GM18951 (cell line): ENCODE measurements around the gene ASIC3.
A peak's percentile ranks its signal among the peaks of the same experiment; 100 is the strongest.

Experiments used
- POLR2A ChIP-seq: IDR thresholded peaks from 4 replicates; pipeline ENCODE4 v1.6.1; 2011; ENCODE audit warnings: mild to moderate bottlenecking; ENCODE audit not compliant: insufficient read length, insufficient read depth; ENCODE audit errors: extremely low read depth
- in situ Hi-C: fragments of 300-500 bp; cut with MboI; formaldehyde crosslinking; loops from one replicate; pipeline ENCODE4 v1.12.0; 2022; ENCODE audit warnings: low sequenced_read_pairs, mixed read lengths, inconsistent platforms; ENCODE audit not compliant: unreplicated experiment

Gene ASIC3

DNA sequence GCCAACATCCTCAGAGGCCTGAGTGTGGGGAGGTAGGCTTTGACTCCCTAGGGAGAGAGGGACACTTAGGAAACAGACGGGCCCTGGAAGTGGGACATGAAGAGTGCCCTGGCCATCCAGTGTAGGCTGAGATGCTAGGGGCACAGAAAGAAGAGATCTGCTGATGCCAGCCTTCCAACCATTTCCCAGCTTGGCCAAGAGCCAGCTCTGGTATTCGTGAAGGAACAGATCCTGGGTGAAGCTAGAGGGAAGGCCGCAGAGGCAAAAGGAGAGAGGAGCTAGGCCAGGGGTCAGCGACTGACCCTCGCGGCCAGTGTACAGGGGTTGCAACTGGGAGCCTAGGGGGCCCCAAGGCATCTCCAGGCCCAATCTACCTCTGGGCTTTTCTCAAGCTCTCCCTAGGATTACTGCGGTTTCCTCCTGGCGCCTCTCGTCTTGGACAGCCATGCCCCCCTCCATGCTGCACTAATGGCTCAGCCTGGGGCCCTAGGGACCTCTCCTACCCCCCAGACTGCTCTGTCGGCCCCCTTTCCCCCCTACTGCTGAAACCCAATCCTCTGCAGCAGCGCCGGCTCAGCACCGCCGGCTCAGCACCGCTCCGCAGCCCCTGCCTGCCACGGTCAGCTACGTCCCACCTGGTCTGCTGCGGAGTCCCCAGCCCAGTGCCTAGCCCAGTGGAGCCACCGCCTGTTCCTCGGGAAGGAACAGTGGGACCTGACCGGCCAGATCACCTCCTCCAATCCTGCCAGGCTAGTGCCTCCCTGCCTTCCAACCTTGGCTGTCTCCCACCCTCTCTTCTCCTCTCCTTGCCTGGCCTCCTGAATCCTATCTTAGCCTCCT lies at the start of gene ASIC3:
Gene ASIC3, plus strand, starts transcription at position 556 of the 840 bp plus-strand sequence. CDS start 355 bp downstream, outside the sequence.
- no peak for TF ChIP-seq POLR2A
- in situ Hi-C loops: no loop called here

DNA sequence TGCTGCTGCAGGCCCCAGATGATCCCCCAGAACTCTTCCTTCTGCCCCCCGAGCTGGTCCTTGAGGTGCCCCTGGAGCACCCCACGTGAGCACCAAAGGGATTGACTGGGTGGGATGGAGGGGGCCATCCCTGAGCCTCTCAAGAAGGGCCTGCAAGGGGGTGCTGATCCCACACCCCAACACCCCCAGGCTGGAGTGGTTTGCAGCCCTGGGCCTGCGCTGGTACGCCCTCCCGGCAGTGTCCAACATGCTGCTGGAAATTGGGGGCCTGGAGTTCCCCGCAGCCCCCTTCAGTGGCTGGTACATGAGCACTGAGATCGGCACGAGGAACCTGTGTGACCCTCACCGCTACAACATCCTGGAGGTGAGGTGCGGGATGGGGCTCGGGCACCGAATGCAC lies 49.3 kb upstream of the ASIC3 start:
- in situ Hi-C loops: no loop called here
- no peak for TF ChIP-seq POLR2A

DNA sequence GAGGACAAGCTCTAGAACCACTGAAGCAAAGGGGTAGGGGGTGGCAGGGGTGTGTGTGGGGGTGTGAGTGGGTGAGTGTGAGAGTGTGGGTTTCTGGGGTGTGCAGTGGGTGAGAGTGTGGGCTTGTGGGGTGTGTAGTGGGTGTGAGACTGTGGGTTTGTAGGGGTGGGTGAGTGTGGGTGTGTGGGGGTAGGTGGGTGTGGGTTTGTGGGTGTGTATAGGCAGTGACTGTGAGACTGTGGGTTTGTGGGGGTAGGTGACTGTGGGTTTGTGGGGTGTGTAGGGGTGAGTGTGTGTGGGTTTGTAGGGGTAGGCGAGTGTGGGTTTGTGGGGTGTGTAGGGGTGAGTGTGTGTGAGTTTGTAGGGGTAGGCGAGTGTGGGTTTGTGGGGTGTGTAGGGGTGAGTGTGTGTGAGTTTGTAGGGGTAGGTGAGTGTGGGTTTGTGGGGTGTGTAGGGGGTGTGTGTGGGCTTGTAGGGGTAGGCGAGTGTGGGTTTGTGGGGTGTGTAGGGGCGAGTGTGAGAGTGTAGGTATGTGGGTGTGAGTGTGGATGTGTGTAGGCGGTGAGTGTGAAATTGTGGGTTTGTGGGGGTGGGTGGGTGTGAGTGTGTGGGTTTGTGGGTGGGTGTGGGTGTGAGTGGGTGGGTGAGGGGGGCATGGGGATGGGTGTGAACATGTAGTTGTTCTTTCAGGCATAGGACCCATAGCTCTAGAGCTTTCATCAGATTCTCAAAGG lies 48.7 kb upstream of the ASIC3 start:
- in situ Hi-C loops: no loop called here
- TF ChIP-seq POLR2A: no peak

DNA sequence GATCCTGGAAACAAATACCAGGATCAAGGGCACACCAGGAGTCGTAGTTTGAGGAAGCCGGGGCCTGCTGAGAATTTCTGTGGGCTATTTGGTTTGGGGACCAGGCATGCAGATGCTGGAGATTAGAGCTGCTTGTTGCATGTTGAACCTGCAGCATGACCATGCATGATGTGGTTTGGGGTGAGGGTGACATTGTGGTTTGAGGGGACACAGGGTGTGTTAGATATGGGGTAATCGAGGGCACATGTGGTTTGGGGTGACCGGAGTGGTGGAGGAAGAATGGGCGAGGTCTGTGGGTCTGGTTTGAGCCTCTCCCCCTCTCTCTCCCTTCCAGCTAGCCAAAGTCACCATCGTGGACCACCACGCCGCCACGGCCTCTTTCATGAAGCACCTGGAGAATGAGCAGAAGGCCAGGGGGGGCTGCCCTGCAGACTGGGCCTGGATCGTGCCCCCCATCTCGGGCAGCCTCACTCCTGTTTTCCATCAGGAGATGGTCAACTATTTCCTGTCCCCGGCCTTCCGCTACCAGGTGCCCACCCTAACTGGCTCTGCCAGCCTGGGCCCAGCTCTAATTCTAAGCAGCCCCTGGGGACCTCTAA lies 47.3 kb upstream of the ASIC3 start:
- in situ Hi-C loops: no loop called here
- TF ChIP-seq POLR2A: no peak

DNA sequence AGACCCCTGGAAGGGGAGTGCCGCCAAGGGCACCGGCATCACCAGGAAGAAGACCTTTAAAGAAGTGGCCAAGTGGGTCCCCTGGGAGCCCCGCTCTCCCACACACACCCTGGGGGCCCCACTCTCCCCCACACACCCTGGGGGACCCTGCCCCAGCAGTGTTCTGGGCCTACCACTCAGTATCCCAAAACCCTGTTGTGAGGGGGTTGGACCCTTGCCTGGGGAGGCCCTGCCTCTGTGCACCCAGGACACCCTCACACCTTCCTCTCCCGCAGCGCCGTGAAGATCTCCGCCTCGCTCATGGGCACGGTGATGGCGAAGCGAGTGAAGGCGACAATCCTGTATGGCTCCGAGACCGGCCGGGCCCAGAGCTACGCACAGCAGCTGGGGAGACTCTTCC lies 46.8 kb upstream of the ASIC3 start:
- TF ChIP-seq POLR2A: no peak
- in situ Hi-C loops: no loop called here

DNA sequence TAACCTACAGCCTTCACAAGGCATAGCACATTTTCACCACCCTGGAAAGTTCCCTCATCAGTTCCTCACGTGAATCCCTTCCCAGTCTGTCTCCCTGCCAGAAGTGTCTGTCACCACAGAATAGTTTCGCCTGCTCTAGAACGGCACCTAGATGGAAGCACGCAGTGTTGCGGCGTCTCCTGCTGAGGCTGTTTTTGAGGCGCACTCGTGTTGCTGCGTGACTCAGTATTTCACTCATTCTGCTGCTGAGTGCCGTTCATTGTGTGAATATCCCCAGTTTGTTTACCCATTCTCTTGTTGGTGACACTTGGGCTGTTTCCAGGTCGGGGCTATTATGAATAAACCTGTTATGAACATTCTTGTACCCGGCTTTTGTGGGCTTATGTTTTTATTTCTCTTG lies 44.8 kb upstream of the ASIC3 start:
- no peak for TF ChIP-seq POLR2A
- in situ Hi-C loops: no loop called here

DNA sequence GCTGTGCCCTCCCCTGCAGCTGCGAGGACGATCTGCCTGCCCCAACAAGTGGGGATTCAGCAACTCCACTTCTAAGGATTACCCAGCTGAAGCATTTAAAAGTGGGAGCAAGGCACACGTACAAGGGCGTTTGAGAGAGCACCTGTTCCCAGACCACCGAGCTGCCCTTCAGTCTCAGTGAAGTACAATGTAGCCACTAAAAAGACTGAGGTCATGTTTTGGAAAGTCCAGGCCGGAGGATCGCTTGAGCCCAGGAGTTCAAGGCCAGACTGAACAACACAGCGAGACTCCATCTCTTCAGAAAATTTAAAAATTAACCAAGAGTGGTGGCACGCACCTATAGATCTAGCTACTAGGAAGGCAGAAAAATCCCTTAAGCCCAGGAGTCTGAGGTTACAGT lies 42.8 kb upstream of the ASIC3 start:
- no peak for TF ChIP-seq POLR2A
- in situ Hi-C loops: no loop called here

DNA sequence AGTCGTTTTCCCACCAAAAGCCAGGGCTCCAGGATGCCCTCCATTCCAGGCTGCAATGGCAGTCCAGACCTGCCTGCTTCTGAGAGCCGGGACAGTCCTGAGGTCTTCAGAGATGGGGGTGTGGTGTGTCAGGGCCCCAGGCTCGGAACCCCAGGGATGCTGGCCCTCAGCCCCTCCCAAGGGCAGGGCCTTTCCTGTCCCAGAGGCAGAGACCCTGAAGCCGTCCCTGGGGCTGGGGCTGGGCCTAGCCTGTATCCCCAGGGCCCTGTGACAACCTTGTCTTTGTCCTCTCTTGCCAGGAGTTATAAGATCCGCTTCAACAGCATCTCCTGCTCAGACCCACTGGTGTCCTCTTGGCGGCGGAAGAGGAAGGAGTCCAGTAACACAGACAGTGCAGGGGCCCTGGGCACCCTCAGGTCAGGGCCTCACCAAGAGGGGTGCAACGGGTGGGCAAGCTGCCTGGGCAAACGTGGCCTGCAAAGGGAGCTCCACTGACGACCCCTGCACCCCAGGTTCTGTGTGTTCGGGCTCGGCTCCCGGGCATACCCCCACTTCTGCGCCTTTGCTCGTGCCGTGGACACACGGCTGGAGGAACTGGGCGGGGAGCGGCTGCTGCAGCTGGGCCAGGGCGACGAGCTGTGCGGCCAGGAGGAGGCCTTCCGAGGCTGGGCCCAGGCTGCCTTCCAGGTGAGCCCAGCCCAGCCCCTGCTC lies 41.6 kb upstream of the ASIC3 start:
- in situ Hi-C loops: no loop called here
- TF ChIP-seq POLR2A: no peak

DNA sequence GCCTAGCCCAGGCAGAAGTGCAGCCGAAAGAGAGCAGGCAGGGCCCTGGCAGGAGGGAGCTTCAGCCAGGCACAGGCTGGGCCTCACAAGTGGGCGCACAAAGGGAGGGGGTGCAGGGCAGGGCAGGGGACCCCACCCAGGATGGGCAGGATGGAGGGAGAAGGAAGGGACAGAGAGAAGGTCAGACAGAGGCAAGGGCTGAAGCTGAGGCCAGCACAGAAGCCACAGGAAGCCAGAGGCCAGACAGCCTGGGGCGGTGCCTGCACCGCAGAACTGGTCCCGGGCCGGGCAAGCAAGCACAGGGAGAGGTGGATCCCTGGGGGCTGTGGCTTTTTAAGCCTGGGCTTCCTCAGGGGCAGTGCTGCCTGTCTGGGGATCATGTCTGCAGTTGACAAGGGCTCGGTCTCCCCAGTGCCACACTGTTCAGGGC lies 40.8 kb upstream of the ASIC3 start:
- no peak for TF ChIP-seq POLR2A
- in situ Hi-C loops: no loop called here

DNA sequence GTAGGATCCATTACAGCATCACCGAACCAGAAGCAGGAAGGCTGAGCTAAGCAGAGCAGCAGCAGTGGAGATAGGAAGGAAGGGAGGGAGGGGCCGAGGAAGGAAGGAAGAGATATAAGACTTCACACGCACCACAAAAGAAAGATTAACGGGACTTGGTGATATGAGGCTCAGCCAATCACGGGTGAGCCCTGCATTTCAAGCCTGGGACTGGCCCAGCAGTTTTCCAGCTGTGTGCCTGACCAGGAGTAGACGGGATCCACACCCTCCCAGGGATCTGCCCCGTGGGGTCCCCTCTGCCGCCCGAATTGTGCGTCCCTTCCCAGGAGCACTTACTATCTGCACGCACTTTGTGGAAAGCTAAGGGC lies 40.2 kb upstream of the ASIC3 start:
- in situ Hi-C loops: no loop called here
- no peak for TF ChIP-seq POLR2A

DNA sequence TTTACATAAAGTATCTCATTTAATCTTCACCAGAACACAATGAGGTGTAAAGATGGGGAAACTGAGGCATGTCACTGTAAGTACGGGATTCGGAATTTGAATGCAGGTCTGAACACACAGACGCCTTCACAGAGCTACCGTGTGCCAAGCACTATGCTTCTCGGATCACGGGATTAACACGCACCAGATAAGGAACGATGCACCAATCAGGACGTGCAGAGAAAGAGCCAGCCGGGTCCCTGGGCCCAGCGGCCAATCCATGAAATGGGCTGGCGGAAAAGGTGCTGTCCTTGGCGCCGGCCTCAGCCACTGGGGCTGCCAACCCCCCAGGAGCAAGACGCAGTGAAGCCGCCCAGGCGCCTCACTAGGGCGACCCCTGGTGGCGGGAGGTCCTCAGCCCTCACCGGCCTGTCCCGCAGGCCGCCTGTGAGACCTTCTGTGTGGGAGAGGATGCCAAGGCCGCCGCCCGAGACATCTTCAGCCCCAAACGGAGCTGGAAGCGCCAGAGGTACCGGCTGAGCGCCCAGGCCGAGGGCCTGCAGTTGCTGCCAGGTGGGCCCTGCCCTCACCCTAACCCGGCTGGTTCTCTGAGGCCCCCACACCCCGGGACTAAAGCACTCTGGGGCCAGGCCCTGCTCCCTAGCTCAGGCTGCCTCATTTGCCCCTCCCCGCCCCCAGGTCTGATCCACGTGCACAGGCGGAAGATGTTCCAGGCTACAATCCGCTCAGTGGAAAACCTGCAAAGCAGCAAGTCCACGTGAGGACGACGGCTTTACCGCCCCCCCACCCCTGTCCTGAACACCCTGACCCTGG lies 39.6 kb upstream of the ASIC3 start:
- in situ Hi-C loops: no loop called here
- TF ChIP-seq POLR2A: peak; percentile 43

DNA sequence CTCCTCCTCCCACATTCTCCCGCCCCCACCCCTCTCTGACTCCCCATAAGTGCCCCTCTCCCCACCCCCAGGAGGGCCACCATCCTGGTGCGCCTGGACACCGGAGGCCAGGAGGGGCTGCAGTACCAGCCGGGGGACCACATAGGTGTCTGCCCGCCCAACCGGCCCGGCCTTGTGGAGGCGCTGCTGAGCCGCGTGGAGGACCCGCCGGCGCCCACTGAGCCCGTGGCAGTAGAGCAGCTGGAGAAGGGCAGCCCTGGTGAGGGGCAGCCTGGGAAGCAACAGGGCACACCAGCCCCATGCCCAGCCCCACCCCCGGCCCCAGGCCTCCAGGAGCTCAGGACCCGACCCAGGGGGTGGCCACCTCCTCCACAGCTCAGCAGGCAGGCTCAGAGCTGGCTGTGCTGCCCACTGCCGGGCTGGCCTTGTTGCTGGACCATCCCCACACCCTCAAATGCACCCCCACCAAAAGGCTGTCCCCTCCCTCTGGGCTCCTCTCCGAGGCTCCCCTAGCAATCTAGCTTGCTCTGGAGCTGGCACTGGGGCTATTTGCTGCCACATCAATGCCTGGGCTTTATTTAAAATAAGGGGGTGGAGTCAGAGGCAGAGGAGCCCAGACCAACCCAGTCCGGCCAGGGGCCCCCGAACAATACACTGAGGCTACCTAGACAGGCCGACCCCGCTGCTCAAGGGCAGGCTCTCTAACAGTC lies 38.8 kb upstream of the ASIC3 start:
- no peak for TF ChIP-seq POLR2A
- in situ Hi-C loops: no loop called here

DNA sequence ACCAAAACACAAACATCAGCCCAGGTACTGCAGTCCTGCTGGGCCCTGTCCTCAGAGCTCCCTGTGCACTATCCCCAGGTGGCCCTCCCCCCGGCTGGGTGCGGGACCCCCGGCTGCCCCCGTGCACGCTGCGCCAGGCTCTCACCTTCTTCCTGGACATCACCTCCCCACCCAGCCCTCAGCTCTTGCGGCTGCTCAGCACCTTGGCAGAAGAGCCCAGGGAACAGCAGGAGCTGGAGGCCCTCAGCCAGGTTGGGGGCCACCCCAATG lies 38.4 kb upstream of the ASIC3 start:
- no peak for TF ChIP-seq POLR2A
- in situ Hi-C loops: no loop called here
